ENCODE results near the gene WIPI1.
"Not testable (repeated sequence)": the region's sequence is repeated elsewhere in the genome, so short reads cannot be mapped to it uniquely, and the experiment has no call there.

WIPI1 gene

GRCh38 chr17:68403837-68404236 is 53.5 kb downstream of the WIPI1 start:
- not testable (repeated sequence) for DNase-seq

GRCh38 chr17:68403122-68403521 is 54.2 kb downstream of the WIPI1 start:
- DNase-seq, result no peak

DNA sequence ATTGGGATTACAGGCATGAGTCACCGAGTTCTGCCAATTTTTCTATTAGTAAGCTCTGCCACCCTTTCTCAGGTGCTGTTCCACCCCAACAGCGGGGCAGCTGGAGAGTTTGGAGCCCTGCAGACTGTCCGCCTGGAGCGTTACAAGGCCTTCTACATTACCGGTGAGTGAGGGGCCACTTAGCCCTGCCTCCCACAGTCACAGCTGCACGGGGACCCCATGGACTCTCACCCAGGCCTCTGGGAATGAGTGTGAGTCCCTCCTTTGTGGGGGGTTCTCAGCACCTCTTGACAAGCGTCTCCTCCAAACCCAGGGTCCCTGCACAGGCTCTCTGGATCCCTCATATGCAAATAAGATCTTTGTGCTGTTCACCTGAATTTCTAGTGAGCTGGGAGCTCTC is 56.0 kb downstream of the WIPI1 start:
- DNase-seq, result no peak

DNA sequence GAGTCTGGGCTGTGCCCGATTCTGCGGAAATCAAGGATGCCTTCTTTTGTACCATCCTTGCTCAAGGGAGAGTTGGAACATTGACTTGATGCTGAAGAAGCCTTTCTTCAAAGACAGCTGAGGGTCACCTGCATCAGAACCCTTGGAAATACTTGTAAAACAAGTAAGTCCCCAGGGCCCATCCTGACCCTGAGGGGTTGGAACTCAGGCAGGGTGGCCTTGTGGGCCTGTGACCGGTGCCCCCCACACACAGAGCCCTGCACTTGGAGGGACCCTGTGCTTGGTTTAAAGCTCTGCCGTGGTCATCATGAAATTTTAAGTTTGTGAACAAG is 56.9 kb downstream of the WIPI1 start:
- DNase-seq, result no peak

DNA sequence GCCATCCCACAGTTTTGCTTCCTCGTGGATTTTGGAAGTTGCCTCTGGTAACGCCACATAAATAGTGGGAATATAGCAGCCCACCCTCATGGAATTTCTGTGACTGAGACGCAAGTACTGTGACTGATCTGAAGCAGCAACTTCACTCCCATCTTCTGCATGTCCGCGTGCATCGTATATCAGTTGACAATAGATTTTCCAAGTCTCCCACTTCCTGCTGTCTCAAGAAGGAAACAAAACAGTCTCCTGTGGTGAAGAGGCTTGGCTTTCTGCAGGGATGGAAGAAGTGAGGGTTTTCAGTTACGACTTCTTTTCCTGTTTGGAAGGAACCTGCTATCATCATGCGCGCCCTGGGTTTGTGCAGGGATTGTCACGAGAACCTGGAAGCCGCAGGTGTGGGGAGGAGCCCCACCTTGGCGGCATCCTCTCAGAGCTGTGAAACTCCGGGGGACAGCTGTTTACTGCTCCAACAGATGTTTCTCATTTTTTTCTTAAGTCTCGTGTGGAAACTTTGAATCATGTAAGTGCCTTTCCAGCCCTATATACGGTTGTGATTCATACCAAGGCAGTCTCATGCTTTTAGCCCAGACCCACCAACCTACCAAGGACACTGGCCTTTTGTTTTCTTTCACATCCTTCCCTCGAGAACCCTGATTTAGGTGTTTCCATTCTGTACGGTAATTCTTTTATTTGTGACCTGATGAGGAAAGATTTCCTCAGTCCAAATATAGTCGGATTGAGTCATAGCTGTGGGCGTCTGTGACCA is 57.5 kb downstream of the WIPI1 start:
- DNase-seq, result peak; percentile 58

DNA sequence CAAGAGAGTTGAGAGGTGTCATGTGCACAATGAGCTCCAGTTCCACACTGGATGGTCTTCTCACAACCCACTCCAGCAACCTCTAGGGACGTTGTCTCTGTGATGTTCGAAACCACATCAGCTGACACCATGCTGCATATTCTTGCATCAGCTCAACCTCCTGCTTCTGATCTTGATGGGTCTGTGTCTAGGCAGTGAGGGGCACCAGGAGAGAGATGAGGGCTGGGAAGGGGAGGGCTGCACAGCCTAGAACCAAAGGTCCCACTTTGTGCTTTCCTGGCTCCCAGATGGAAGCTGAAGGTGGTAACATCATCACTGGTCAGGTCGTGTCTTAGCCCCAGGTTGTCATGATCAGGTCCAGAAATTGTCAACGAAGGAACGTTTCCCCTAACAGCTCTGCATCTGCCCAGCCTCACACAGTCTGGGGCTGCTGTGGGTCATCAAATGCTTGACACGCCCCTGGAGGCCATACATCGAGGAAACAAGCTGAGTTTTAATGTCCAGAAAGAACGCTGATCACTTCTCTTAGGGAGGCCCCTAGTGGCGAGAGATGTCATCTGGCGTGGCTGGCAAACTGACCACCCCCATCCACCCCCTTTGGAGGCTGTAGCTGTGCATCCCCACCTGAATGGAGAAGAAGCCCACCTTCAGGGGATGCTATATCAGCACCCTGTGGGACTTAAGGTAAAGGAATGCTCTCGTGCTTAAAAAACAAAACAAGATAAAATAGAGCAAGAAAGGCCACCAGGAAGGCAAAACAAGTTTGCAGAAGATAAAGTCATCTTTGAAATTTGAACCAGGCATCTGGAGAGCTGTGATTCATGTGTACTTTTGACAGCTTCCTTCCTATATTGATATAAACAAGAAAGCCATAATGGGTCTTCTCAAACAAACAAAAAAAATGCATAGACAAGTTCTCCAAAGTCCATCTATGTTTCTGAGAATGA is 58.3 kb downstream of the WIPI1 start:
- peak; percentile 21 for DNase-seq

DNA sequence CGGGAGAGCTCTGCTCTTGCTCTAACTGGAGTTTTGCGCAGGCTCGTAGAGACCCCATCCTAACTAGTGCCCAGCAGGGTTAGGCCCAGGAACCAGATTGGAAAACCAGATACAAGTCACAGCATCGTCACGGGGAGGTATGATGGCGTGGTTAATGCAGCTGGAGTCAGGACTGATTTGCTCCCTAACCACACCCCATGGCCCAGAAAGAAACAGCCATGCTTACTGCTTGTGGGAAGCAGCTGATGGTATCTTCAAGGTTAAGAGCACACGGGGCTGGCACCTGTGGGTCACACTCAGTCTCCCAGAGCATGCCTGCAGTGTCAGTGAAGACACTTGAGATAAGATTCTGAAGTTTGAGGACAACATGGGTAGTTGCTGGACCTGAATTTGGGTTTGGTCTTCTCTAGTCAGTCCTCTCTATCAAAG is 60.2 kb downstream of the WIPI1 start:
- DNase-seq, result no peak

DNA sequence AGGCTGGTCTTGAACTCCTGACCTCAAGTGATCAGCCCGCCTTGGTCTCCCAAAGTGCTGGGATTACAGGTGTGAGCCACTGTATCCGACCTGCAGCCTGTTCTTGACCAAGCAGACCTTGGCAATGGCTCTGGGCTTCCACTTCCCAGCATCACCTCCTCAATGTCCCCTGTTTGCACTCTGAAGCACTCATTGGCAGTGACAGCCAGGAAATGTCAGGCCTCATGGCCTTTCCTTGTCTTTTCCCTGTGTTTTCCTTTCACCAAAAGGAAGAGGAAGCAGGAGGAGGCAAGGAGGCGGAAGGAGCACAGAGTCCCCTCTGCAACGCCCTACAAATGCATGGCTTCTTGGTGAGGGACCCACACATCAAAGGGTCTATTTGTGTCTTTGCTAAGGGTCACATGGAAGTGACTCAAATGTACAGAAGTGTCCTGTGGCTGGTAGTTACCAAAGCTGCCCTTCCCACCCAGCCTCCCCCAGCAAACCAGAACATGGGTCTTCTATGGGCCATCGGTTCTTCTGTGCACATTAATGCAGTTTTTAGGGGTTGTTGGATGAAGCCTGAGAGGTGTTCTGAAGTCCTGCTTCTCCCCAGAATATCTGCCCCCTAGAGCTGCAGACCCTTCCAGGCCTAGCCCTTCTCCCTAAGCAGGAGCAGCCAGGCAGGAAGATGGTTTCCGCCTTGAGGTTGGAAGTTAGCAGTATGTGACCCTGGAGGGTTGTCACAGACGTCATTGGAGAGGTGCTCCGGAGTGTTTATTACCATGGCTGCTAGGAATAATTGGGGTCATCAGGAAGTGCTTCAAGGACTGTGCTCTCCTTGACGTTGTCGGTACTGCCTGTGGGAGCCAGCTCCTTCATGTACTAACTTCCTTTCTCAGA is 60.8 kb downstream of the WIPI1 start:
- no peak for DNase-seq

GRCh38 chr17:68394608-68395331 is 62.5 kb downstream of the WIPI1 start:
- no peak for DNase-seq

GRCh38 chr17:68391561-68392268 is 65.6 kb downstream of the WIPI1 start:
- DNase-seq, result no peak

- no peak for DNase-seq
These were observed 66.3 kb downstream of the WIPI1 start for GRCh38 chr17:68390888-68391545.

DNA sequence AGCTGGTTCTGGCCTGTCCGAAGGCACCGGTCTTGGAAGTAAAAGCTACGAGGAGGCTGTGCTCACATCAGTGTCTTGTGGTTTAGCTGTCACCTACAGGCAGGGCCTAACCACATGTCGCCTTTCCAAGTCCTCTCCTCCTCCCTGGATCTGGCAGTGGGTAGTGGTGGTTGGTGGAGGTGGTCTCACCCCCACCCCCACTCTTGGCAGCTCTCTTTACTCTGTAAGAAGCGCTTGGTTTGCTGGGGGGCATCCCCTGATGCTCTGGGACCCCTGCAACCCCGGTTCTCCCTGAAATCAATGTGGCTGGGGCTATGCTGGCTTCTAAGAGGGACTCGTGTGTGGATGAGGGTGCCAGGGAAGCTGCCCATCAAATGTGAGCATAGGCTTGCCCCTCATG is 68.3 kb downstream of the WIPI1 start:
- no peak for DNase-seq

- DNase-seq, result no peak
These were observed 69.7 kb downstream of the WIPI1 start for GRCh38 chr17:68387435-68388218.

DNA sequence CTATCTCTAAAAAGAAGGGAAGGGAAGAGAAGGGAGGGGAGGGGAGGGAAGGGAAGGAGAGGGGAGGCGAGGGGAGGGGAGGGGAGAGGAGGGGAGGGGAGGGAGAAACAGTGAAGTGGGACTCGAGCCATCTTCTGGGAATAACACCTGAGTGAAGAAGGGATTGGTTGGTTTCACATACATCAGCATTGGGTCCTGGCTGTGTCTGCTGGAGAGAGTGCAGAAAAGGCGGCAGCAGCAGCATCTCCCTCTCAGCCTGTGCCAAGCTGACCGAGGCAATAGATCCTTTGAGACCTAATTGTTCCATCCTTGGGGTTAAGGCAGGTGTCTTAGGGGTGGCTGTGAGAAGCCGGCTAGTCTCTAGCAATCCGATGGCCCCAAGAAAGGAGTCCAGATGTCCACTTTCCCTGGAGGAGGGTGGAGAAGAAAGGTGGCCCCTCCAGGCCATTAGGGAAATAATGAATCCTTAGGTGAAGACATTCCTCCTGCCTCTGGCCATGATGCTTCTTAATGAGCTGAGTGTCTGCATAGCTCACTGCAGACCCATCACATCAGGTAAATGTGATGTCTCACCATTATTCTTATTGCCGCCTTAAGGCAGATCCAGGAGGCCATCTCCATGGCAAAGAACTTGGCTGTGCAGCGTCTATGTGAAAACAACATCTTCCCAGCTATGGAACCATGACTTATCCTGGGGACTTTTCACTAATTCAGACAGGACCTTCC is 71.6 kb downstream of the WIPI1 start:
- DNase-seq, result no peak

DNA sequence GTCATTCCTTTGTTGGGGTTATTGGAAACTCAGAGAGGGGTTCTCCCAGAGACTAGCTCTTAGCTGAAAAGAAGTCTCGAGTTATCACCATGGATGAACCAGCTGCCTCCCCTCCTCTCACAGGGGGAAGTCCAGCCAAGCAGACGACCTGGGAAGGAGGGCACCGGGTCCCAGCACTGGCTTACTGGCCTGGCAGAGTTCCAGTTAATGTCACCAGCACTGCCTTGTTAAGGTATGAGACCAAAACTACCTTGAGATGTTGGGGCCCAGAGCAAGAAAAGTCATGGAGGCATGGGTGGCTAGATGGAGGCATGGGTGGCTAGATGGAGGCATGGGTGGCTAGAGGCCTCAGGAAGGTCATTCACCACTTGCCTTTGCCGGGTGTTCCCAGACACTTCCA is 72.4 kb downstream of the WIPI1 start:
- DNase-seq, result no peak

DNA sequence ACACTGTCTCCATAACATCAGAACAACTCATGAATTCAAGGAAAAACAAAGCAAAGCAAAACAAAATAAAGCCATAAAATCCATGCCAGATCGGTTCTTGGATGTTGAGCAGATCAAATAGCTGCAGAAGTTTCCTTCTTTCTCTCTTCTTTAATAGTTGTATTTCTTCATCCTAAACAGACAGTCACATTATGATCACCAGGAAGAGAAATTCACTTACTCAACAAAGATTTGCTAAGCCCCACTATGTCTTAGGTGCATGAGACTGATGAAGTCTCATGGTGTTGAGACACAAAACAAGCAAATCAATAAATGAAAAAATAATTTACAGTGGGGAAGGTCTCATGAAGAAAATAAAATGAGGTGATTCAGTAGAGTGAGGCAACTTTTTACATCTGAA is 72.8 kb downstream of the WIPI1 start:
- DNase-seq, result no peak

GRCh38 chr17:68383443-68384321 is 73.6 kb downstream of the WIPI1 start:
- DNase-seq, result no peak

- DNase-seq, result no peak
These were observed 74.2 kb downstream of the WIPI1 start for GRCh38 chr17:68383120-68383442.

GRCh38 chr17:68382582-68383085 is 74.7 kb downstream of the WIPI1 start:
- DNase-seq, result no peak
